HG02938 (cell line): Measurements from ENCODE around the gene APH1B.

ENCODE experiments used
- ATAC-seq: cut with Tn5 transposase; IDR thresholded peaks from one replicate; pipeline ENCODE4 v1.9.1; 2021; ENCODE audit warnings: mild to moderate bottlenecking, moderate library complexity; ENCODE audit not compliant: unreplicated experiment

Gene APH1B

GRCh38 chr15:63349156-63349555 lies 71.8 kb downstream of the APH1B start:
- no peak for ATAC-seq

GRCh38 chr15:63349621-63350020 lies 72.2 kb downstream of the APH1B start:
- ATAC-seq, result no peak

- ATAC-seq, result no peak
These were observed 72.8 kb downstream of the APH1B start for GRCh38 chr15:63350178-63350621.

GRCh38 chr15:63351170-63351569 lies 73.8 kb downstream of the APH1B start:
- ATAC-seq, result no peak

GRCh38 chr15:63352808-63353207 lies 75.4 kb downstream of the APH1B start:
- no peak for ATAC-seq

- no peak for ATAC-seq
These were observed 75.9 kb downstream of the APH1B start for GRCh38 chr15:63353261-63353660.

- no peak for ATAC-seq
These were observed 76.5 kb downstream of the APH1B start for GRCh38 chr15:63353887-63354286.

GRCh38 chr15:63354821-63355650 lies 77.6 kb downstream of the APH1B start:
- no peak for ATAC-seq

- no peak for ATAC-seq
These were observed 79.7 kb downstream of the APH1B start for GRCh38 chr15:63357061-63357460.

GRCh38 chr15:63357731-63358130 lies 80.3 kb downstream of the APH1B start:
- ATAC-seq, result no peak

GRCh38 chr15:63358241-63359029 lies 81.0 kb downstream of the APH1B start:
- no peak for ATAC-seq
